Stimulated activated CD8-positive, alpha-beta memory T cell treated with anti-CD3 and anti-CD28 coated beads, Interleukin-7, amount 100 ng/mL, for 48 hours (primary cell): ENCODE measurements around the gene TP53I11.

ENCODE experiments used
- DNase-seq, 2 donors: peaks; one replicate each; pipeline ENCODE4 v3.0.0-alpha.2; 2020; ENCODE audit warnings: low read depth in 1 of 2; ENCODE audit errors: extremely low read depth in 1 of 2

Gene TP53I11

GRCh38 chr11:44979543-44980399, 29.1 kb upstream of the TP53I11 start:
- DNase-seq, result no peak

- DNase-seq, result no peak
These were observed 28.3 kb upstream of the TP53I11 start for GRCh38 chr11:44978961-44979331.

- no peak for DNase-seq
These were observed 27.7 kb upstream of the TP53I11 start for GRCh38 chr11:44978274-44978960.

DNA sequence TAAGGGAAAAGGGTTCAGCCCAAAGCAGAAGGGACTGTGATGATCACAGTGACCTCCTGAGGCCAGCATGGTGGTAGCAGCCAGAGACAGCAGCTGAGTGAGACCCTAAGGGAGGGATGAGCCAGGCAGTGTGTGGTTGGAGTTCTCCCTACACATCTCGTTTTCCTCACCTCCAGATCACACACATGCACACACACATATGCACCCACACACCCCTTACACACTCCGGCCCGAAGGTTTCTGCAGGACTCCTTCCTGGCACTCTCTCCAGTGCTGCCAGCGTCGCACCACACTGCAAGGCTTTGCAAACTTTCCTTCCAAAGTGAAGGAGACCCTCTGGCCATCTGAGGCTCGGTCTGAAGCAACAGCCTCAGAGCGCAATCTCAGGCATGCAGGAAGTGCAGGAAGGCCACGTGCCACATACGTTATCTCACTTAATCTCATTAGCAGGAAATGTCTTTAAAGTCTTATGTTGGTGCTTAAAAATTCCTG, 26.9 kb upstream of the TP53I11 start:
- no peak for DNase-seq

DNA sequence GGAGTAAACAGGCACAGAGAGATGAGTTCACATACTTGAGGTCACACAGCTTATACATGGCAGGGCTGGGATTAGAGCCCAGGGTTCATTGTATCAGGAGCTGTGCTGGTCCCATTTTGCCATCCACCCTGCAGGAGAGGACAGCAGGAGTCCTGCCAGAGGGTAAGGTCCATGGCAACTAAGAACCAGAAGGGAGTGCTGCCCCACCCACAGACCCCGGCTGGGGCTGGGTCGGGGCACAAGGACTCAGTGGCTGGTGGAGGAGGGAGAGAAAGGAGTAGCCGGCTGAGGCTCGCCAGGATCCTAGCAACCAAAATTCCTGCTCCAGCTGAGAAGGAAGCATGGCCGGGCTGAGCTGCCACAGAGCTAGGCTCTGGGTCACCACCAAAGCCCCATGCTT, 25.9 kb upstream of the TP53I11 start:
- DNase-seq, result no peak

DNA sequence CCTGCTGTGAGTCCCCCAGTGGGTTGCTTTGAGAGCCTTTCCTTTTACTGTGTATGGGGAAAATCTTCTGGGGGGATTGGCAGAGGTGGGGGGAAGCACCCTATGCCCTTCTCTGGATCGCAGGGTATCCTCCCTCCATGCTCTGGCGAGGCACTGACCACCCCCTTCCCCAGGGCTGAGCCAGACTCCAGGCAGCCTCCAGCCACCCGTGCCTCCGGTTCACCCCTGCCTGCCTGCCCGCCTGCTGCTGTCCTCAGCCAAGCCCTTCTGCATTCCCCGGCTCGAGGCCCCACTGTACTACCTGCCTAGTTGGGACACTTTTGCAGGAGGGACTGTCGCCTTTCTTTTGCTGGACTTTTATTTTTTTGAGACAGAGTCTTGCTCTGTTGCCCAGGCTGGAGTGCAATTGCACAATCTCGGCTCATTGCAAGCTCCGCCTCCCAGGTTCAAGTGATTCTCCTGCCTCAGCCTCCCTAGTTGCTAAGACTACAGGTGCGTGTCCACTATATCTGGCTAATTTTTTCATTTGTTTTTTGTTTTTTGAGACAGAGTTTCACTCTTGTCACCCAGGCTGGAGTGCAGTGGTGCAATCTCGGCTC, 23.8 kb upstream of the TP53I11 start:
- DNase-seq, result no peak

DNA sequence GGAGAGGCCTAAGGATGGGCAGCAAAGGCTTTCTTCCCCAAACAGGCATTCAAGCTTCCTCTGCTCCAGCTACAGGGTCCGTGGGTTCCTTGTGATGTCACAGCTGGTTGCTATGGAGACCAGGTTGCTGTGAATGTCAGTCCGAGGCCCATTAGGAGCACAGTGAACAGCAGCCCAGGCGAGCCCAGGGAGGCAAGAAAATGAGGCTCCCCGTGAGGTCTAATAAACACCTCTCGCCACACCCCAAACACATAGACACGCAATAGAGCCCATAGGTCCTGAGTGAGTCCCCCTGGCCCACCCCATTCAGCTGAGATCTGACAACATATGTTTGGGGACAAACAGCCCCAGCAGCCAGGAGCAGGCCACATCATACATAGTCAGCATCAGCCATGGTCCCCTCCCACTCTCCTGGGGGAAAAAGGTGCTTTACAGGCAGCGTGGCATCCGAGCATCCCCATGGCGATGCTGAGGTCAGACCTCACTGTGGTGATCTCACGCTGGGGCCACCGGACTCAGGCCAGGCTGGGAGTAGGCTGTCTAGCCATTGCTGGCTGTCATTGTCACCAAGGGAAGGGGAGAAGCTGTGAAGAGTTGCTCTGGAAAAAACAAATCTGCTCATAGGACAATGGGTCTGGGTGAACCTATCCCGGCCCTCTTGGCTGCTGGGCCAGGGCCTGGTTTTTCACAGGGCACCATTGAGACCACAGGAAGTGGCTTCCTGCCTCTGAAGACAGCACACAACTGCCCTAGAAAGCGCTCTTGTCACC, 23.1 kb upstream of the TP53I11 start:
- DNase-seq, result no peak

GRCh38 chr11:44972746-44973435, 22.2 kb upstream of the TP53I11 start:
- no peak for DNase-seq

DNA sequence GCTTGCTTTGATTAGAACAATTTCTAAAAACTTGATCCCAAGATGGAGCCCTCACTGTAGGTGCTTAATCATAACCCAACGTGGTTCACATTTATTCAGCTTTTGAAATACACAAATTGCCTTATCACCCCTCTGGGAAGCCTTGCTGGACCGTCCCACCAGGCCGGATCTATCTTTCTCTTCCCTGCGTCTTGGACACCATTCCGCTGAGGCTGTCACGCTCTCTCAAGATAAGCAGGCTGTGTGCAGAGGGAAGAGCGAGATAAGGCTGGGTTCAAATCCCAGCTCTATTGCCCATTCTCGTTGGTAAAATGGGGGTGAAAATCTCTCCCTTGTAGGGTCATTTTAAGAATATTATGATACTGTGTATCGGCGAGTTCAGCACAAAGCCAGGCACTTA, 20.5 kb upstream of the TP53I11 start:
- no peak for DNase-seq

GRCh38 chr11:44970293-44970692, 19.6 kb upstream of the TP53I11 start:
- no peak for DNase-seq

- DNase-seq, result no peak
These were observed 19.1 kb upstream of the TP53I11 start for GRCh38 chr11:44969651-44970252.

DNA sequence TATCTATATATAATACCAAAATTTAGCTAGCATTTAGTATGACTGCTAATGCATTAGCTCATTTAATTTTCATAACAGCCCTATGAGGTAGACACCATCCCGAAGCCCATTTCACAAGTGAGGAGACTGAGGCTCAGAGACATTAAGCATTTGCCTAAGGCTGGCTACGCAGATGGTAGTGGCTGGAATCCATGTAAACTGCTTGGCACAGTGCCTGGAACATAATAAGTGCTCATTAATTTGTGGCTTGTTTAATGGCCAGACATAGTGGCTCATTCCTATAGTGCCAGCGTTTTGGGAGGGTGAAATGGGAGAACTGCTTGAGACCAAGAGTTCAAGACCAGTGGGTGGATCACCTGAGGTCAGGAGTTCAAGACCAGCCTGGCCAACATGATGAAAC, 17.8 kb upstream of the TP53I11 start:
- DNase-seq, result no peak

DNA sequence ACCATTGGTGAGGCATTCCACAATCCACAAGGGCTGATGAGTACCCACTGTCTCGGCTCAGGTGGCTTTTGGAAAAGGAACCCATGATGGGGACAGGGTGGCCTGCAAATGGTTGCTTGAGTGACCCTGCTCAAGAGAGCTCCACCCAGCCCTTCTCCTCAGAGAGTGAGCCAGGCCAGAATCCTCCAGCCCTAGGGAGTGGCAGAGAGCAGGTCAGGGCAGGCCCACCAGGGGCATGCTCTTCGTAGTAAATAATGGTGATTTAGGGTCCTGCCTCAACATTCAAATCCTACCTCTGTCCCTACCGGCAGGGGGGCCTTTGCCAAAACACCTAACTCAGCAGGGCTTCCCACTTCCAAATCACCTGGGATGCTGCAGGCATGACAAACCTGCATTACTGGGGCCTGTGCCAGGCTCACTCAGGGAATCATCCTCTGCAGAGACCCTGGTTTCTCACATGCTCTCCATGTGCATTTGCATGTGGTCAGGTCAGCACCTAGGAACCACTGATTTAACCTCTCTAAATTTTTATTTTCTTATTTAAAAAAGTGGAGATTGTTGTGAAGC, 17.3 kb upstream of the TP53I11 start:
- DNase-seq, result no peak

DNA sequence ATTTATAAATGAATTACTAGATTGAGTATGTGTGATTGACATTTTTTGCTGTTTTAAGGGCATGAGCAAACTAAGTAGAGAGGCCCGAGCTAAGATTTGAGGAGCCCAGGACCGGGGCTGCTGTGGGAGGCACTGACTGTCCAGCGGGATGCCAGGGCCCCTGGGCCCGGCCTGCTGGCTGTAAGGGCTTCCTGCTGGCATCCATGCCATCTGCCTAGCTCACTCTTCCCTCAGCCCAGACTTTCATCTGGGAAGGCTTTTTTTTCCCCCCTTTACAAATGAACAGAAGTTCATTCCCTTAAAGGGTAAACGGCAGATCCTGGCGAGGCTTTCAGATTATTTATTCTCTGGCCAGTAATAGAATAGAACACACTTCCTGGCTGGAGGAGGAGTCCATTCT, 16.0 kb upstream of the TP53I11 start:
- DNase-seq, result no peak

DNA sequence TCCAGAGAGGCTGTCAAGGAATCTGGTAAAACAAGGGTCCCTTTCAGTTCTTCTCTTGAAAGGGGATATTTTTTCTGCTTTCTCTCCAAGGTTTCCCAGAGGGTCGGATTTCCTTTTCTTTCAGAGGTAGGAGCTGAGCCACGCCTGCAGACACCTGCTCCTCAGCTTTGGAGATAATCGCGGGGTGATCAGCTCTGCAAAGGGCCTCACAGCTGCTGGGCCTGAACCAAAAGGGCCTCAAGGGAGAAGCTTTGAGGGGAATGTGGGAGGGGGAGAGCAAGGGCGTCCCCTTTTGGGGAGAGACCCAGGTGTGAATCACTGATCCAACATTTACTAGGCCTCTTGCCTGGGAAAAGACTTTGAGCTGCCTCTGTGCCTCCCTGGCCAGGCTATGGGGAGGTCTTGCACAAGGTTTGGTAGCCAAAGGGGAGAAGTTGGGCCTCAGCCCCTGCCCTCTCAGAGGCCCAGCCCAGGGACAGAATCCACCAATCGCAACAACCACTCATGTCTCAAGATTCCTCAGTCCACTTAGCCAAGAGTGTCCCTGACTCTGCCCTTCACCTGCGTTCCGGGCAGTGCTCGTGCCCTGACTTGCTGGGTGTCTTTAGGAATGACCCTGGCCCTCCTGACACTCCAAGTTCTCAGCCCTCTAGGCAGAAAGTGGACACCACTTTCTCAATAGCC, 14.0 kb upstream of the TP53I11 start:
- DNase-seq, result no peak

DNA sequence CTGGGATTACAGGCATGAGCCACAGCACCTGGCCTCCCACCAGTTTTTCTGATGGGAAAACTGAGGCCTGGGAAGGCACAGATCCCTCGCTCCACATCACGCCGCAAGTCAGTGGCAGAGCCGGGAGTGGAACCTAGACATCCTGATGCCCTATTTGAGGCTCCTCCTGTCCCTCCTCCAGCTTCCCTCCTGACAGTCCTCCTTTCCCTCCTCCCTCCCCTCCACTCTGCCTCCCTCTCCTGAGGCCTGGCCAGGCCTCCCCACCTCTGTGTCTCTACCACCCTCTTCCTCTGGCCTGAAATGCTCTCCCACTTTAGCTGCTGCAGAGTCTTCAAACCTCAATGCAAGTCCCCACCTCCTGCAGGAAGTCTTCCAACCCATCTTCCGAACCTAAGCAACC, 13.3 kb upstream of the TP53I11 start:
- no peak for DNase-seq

DNA sequence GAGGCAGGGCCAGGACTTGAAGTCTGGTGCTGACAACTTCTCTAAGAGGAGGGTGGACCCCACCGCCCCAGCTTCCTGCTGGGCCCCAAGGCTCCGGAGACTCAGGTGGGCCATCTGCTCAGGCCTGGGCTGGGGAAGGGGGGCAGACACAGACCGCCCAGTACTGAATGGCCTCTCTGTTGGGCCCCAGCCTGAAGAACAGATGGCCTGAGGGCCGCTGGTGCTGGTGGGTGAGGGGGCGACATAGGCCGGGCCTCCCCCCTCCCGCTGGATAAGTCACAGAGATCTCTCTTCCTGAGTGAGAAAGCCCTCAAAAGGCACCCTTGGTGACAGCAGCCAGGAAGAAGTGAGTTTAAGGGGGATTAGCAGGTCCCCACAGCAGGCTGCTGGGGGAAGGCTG, 12.5 kb upstream of the TP53I11 start:
- DNase-seq, result no peak

- DNase-seq, result no peak
These were observed 11.8 kb upstream of the TP53I11 start for GRCh38 chr11:44962464-44962863.

- DNase-seq, result no peak
These were observed 9.6 kb upstream of the TP53I11 start for GRCh38 chr11:44960200-44960845.
